IMR-90 (cell line): ENCODE data around the gene NCOA7. TPM values are rescaled to one million over a fixed set of nuclear protein-coding genes. Genes with fewer than 3 reads are reported as not detected.
A peak's percentile ranks its signal among the peaks of the same experiment; 100 is the strongest.

Experiments
- ATAC-seq: fragments of 200-7000 bp; cut with Tn5 transposase; 2 replicates; pipeline ENCODE4 v1.9.1; 2020; ENCODE audit warnings: low read depth, mild to moderate bottlenecking, moderate library complexity
- BruUV-seq: library from RNA; stranded (reverse); fragments of 400-500 nt; replicated peaks from 2 replicates; lab custom pipeline; 2021; lab: Mats Ljungman, UMichigan
- CTCF ChIA-PET: fragments of 300-600 bp; formaldehyde crosslinking; extraction: SDS; loops from one replicate; lab custom pipeline; 2021; ENCODE audit warnings: antibody characterized with exemption; lab: Yijun Ruan, JAX
- POLR2A ChIA-PET: fragments of 300-600 bp; sonication (Branson Sonifier 250); formaldehyde crosslinking; loops from one replicate; lab custom pipeline; 2022; ENCODE audit warnings: antibody characterized with exemption; ENCODE audit not compliant: unreplicated experiment; lab: Charles Lee
- DNase-seq: peaks from one replicate; pipeline ENCODE4 v3.0.0; 2013
- H2AFZ ChIP-seq: replicated peaks from 2 replicates; pipeline ENCODE3; 2013; ENCODE audit warnings: low read length, mild to moderate bottlenecking; ENCODE audit not compliant: poor library complexity
- H2AK5ac ChIP-seq: 2 replicates; pipeline ENCODE4 v1.6.1; 2013; ENCODE audit warnings: low read depth, low read length, inconsistent platforms
- H2AK9ac ChIP-seq: replicated peaks from 2 replicates; pipeline ENCODE3; 2013; ENCODE audit warnings: mild to moderate bottlenecking, low read depth, low read length, moderate library complexity; ENCODE audit not compliant: poor library complexity
- H2BK120ac ChIP-seq: 2 replicates; pipeline ENCODE4 v1.6.1; 2013; ENCODE audit warnings: low read depth, low read length, inconsistent platforms
- H2BK15ac ChIP-seq: 3 replicates; pipeline ENCODE4 v1.6.1; 2013; ENCODE audit warnings: low read depth, low read length, inconsistent platforms
- H2BK20ac ChIP-seq: 2 replicates; pipeline ENCODE4 v1.6.1; 2013; ENCODE audit warnings: low read depth, mild to moderate bottlenecking, inconsistent platforms, low read length, moderate library complexity
- H2BK5ac ChIP-seq: 2 replicates; pipeline ENCODE4 v1.6.1; 2013; ENCODE audit warnings: mild to moderate bottlenecking, low read depth, low read length, inconsistent platforms; ENCODE audit not compliant: poor library complexity, severe bottlenecking
- H3K14ac ChIP-seq: replicated peaks from 2 replicates; pipeline ENCODE4 v1.6.1; 2013; ENCODE audit warnings: low read depth, low read length, inconsistent platforms
- H3K18ac ChIP-seq: 2 replicates; pipeline ENCODE4 v1.6.1; 2013; ENCODE audit warnings: low read depth, low read length, control low read depth
- H3K23ac ChIP-seq: 2 replicates; pipeline ENCODE4 v1.6.1; 2013; ENCODE audit warnings: low read depth, low read length, inconsistent platforms
- H3K27ac ChIP-seq: 2 replicates; pipeline ENCODE4 v1.5.1; 2013; ENCODE audit warnings: mild to moderate bottlenecking, control low read depth, low read length; ENCODE audit not compliant: insufficient read depth
- H3K27me3 ChIP-seq: 2 replicates; pipeline ENCODE4 v1.6.1; 2013; ENCODE audit warnings: low read length; ENCODE audit not compliant: control insufficient read depth, insufficient read depth
- H3K36me3 ChIP-seq: 2 replicates; pipeline ENCODE4 v1.6.1; 2013; ENCODE audit warnings: low read length, mixed read lengths; ENCODE audit not compliant: control insufficient read depth, insufficient read depth
- H3K4ac ChIP-seq: 2 replicates; pipeline ENCODE4 v1.6.1; 2013; ENCODE audit warnings: low read depth, low read length, inconsistent platforms
- H3K4me1 ChIP-seq: 2 replicates; pipeline ENCODE4 v1.6.1; 2013; ENCODE audit warnings: low read length, mixed read lengths; ENCODE audit not compliant: control insufficient read depth, insufficient read depth
- H3K4me2 ChIP-seq: 2 replicates; pipeline ENCODE4 v1.6.1; 2013; ENCODE audit warnings: low read depth, mild to moderate bottlenecking, control low read depth, low read length, moderate library complexity
- H3K4me3 ChIP-seq: 2 replicates; pipeline ENCODE4 v1.5.1; 2013; ENCODE audit warnings: low read depth, mild to moderate bottlenecking, control low read depth, low read length, moderate library complexity; ENCODE audit not compliant: insufficient read depth
- H3K56ac ChIP-seq: 2 replicates; pipeline ENCODE4 v1.6.1; 2013; ENCODE audit warnings: low read length, inconsistent platforms; ENCODE audit not compliant: insufficient read depth; ENCODE audit errors: extremely low read depth
- H3K79me1 ChIP-seq, 2 experiments: 2 replicates each; pipeline ENCODE4 v1.6.1; 2013; ENCODE audit warnings: low read length in 2 of 2, inconsistent platforms in 1 of 2, low read depth in 1 of 2
- H3K9ac ChIP-seq: 2 replicates; pipeline ENCODE4 v1.6.1; 2013; ENCODE audit warnings: low read depth, low read length, control low read depth
- H3K9me1 ChIP-seq: 2 replicates; pipeline ENCODE4 v1.6.1; 2013; ENCODE audit warnings: low read length, inconsistent platforms; ENCODE audit not compliant: insufficient read depth
- H3K9me3 ChIP-seq: 2 replicates; pipeline ENCODE4 v1.6.1; 2013; ENCODE audit warnings: low read length; ENCODE audit not compliant: control insufficient read depth, insufficient read depth
- H4K20me1 ChIP-seq: 2 replicates; pipeline ENCODE4 v1.6.1; 2013; ENCODE audit warnings: low read length, inconsistent platforms; ENCODE audit not compliant: insufficient read depth
- H4K5ac ChIP-seq: 2 replicates; pipeline ENCODE4 v1.6.1; 2013; ENCODE audit warnings: mild to moderate bottlenecking, low read depth, low read length, control low read depth
- H4K8ac ChIP-seq, 2 experiments: 2 replicates each; pipeline ENCODE4 v1.6.1; 2013; ENCODE audit warnings: low read depth in 2 of 2, low read length in 2 of 2, control low read depth in 1 of 2, inconsistent platforms in 1 of 2
- H4K91ac ChIP-seq: 2 replicates; pipeline ENCODE4 v1.6.1; 2013; ENCODE audit warnings: low read depth, low read length, inconsistent platforms; ENCODE audit not compliant: insufficient read depth
- CEBPB ChIP-seq: IDR thresholded peaks from 2 replicates; pipeline ENCODE4 v1.6.1; 2012; ENCODE audit warnings: low read depth, low read length, improper control_type of control experiment
- FOS ChIP-seq: fragments of 150-350 bp; IDR thresholded peaks from 2 replicates; pipeline ENCODE4 v1.6.1; 2016; ENCODE audit warnings: low read depth, low read length
- SMC3 ChIP-seq: fragments of 150-350 bp; IDR thresholded peaks from 2 replicates; pipeline ENCODE4 v1.6.1; 2016; ENCODE audit warnings: low read depth, mild to moderate bottlenecking, antibody characterized with exemption, low read length, moderate library complexity
- WGBS, 2 experiments: methylation state at CpG; one replicate each; pipeline versions ENCODE4 v1.1.5 to v1.1.7; 2013; ENCODE audit warnings: missing lambda C conversion rate in 2 of 2; ENCODE audit not compliant: insufficient read length in 1 of 2; ENCODE audit errors: extremely low coverage in 2 of 2; 5-methylcytosine and 5-hydroxymethylcytosine counted together
- dilution Hi-C: fragments of 300-500 bp; cut with HindIII; formaldehyde crosslinking; loops from one replicate; pipeline ENCODE4 v1.14.3; 2018; ENCODE audit warnings: low sequenced_read_pairs; ENCODE audit not compliant: unreplicated experiment
- in situ Hi-C: fragments of 300-500 bp; cut with MboI; formaldehyde crosslinking; loops from 3 replicates; pipeline ENCODE4 v1.14.3; 2019; ENCODE audit warnings: low sequenced_read_pairs, inconsistent platforms, mixed read lengths
- intact Hi-C: fragments of 100-400 bp; cut with micrococcal nuclease; formaldehyde crosslinking; loops from 2 replicates; pipeline ENCODE4 v1.10.0; 2022
- polyA plus RNA-seq, 3 experiments: library from polyadenylated mRNA; depleted of rRNA; stranded (reverse); fragments of >200 nt; gene quantifications; 2 replicates each; pipeline ENCODE4 v1.2.3, GENCODE V29; 2012; ENCODE audit warnings: low replicate concordance in 1 of 3
- total RNA-seq: library from RNA; depleted of rRNA; stranded (reverse); fragments of >200 nt; gene quantifications from 2 replicates; pipeline ENCODE4 v1.2.3, GENCODE V29; 2012

NCOA7 gene
- total and polyA plus RNA-seq, 2 of the 4 experiments (the other 2 are of a cell fraction): 12.6 to 12.9 TPM

- no peak overlapping the region for H2BK15ac ChIP-seq
- H2BK20ac ChIP-seq: no peak overlapping the region
- H3K4me3 ChIP-seq: no peak overlapping the region
- H4K8ac ChIP-seq: no peak overlapping the region
- no peaks in the 10 kb centered on the region for H4K20me1 ChIP-seq
- H3K36me3 ChIP-seq: no peaks in the 10 kb centered on the region
- H3K18ac ChIP-seq: no peak overlapping the region
- no peak overlapping the region for H3K56ac ChIP-seq
- no peak; the same call in 1 of the 2 replicates for ATAC-seq
- no peak overlapping the region for H3K9ac ChIP-seq
- BruUV-seq: no TSS peak
- H4K91ac ChIP-seq: no peak overlapping the region
- H3K27me3 ChIP-seq: no peaks in the 10 kb centered on the region
- H3K14ac ChIP-seq: no peak overlapping the region
- H3K9me3 ChIP-seq: no peaks in the 10 kb centered on the region
- H2BK120ac ChIP-seq: no peak overlapping the region
- dilution Hi-C loops (no loop called here), in situ Hi-C loops (loop anchor here (5.0 kb wide), 1 partner anchor 108 kb away; no protein-coding TSS in a partner anchor), intact Hi-C loops (loop anchor here (5.0 kb wide), 3 partner anchors 67 to 113 kb away; partner anchors contain the start of genes HINT3 and NCOA7)
- ChIA-PET CTCF (interaction anchor here (0.5 to 0.7 kb wide), 8 partner anchors 19 to 851 kb away, joined by 3 to 6 read pairs (median 3); no protein-coding TSS in a partner anchor), POLR2A (interaction anchor here (0.6 kb wide), 1 partner anchor 567 kb away, joined by 3 read pairs; no protein-coding TSS in a partner anchor)
- H2BK5ac ChIP-seq: no peak overlapping the region
- no peaks in the 10 kb centered on the region for H3K4me1 ChIP-seq
- WGBS, 2 experiments: no CpG with 5 or more reads among the region's 3 CpGs
- H3K4me2 ChIP-seq: no peak overlapping the region
- no peak overlapping the region for H2AFZ ChIP-seq
- no peak overlapping the region for H2AK9ac ChIP-seq
- no peak overlapping the region for H2AK5ac ChIP-seq
- H3K4ac ChIP-seq: no peak overlapping the region
- DNase-seq: peak; percentile 25
- TF ChIP-seq FOS: peak; percentile 40; the same call in 1 of the 2 replicates
- peak; percentile 73 for TF ChIP-seq CEBPB
- no peak for TF ChIP-seq SMC3
- no peaks in the 10 kb centered on the region for H3K9me1 ChIP-seq
- H4K5ac ChIP-seq: no peak overlapping the region
- H3K23ac ChIP-seq: no peak overlapping the region
- no peak overlapping the region for H3K27ac ChIP-seq
- no peaks in the 10 kb centered on the region; a peak in 1 of 4 replicates for H3K79me1 ChIP-seq
Observed at GRCh38 chr6:125859727-125860126, 69.0 kb downstream of the NCOA7 start.
